ENCODE results near the gene LTBP1. TPM values are rescaled to one million over a fixed set of nuclear protein-coding genes. Genes with fewer than 3 reads are reported as not detected.

The LTBP1 gene
- total and polyA plus RNA-seq, 2 experiments from 2014 or later, result 35.6 to 68.9 TPM

- Histone ChIP-seq H3K4me2 (no peak overlapping the region), H3K36me3 (replicated peaks; ENCODE audit: insufficient read depth, low read depth) (no peaks in the 10 kb centered on the region)
Observed at GRCh38 chr2:33219114-33219513, 272.4 kb downstream of the LTBP1 start.

GRCh38 chr2:33219850-33220275, 273.1 kb downstream of the LTBP1 start:
- H3K27me3 ChIP-seq, result no peaks in the 10 kb centered on the region
- H3K4me3 ChIP-seq, result no peak overlapping the region
- no peak overlapping the region for H2AFZ ChIP-seq
- no peaks in the 10 kb centered on the region for H3K4me1 ChIP-seq (ENCODE audit: insufficient read depth)
- H3K4me2 ChIP-seq, result no peak overlapping the region
- DNase-seq (ENCODE audit: low spot score), result no peak
- no peak for TF ChIP-seq EZH2 (IDR thresholded peaks at IDR 0.05; ENCODE audit: borderline replicate concordance)
- TF ChIP-seq, protein P1, sequence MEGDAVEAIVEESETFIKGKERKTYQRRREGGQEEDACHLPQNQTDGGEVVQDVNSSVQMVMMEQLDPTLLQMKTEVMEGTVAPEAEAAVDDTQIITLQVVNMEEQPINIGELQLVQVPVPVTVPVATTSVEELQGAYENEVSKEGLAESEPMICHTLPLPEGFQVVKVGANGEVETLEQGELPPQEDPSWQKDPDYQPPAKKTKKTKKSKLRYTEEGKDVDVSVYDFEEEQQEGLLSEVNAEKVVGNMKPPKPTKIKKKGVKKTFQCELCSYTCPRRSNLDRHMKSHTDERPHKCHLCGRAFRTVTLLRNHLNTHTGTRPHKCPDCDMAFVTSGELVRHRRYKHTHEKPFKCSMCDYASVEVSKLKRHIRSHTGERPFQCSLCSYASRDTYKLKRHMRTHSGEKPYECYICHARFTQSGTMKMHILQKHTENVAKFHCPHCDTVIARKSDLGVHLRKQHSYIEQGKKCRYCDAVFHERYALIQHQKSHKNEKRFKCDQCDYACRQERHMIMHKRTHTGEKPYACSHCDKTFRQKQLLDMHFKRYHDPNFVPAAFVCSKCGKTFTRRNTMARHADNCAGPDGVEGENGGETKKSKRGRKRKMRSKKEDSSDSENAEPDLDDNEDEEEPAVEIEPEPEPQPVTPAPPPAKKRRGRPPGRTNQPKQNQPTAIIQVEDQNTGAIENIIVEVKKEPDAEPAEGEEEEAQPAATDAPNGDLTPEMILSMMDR (IDR thresholded peaks at IDR 0.05; ENCODE audit: poor library complexity), result no peak
- no peak for TF ChIP-seq EZH2phosphoT487 (IDR thresholded peaks at IDR 0.05; ENCODE audit: low read depth, severe bottlenecking, unreplicated experiment)
- H3K27ac ChIP-seq, result no peak overlapping the region
- no peaks in the 10 kb centered on the region for H4K20me1 ChIP-seq (ENCODE audit: insufficient read depth, poor library complexity, severe bottlenecking)
- H3K79me2 ChIP-seq, result no peaks in the 10 kb centered on the region
- no peaks in the 10 kb centered on the region for H3K9me3 ChIP-seq (ENCODE audit: low read depth)
- no peaks in the 10 kb centered on the region for H3K9me2 ChIP-seq (replicated peaks; ENCODE audit: insufficient read depth)
- 16% methylated on average over 2 of the region's 2 CpGs for WGBS (ENCODE audit: low lambda C conversion rate, missing lambda C conversion rate)
- no peaks in the 10 kb centered on the region for H3K36me3 ChIP-seq (replicated peaks; ENCODE audit: insufficient read depth, low read depth)

More at GRCh38 chr2:33219114-33219513, 272.4 kb downstream of the LTBP1 start:
- 91% methylated on average over 4 of the region's 4 CpGs for WGBS (ENCODE audit: low lambda C conversion rate, missing lambda C conversion rate)
- no peaks in the 10 kb centered on the region for H3K4me1 ChIP-seq (ENCODE audit: insufficient read depth)
- no peak overlapping the region for H3K4me3 ChIP-seq
- H3K27ac ChIP-seq, result no peak overlapping the region
- no peaks in the 10 kb centered on the region for H3K79me2 ChIP-seq
- no peak for DNase-seq (ENCODE audit: low spot score)
- no peaks in the 10 kb centered on the region for H3K9me2 ChIP-seq (replicated peaks; ENCODE audit: insufficient read depth)
- H3K27me3 ChIP-seq, result no peaks in the 10 kb centered on the region
- H3K9me3 ChIP-seq (ENCODE audit: low read depth), result no peaks in the 10 kb centered on the region
- H4K20me1 ChIP-seq (ENCODE audit: insufficient read depth, poor library complexity, severe bottlenecking), result no peaks in the 10 kb centered on the region
- TF ChIP-seq, protein P1 (IDR thresholded peaks at IDR 0.05; ENCODE audit: poor library complexity), result no peak
- TF ChIP-seq EZH2phosphoT487 (IDR thresholded peaks at IDR 0.05; ENCODE audit: low read depth, severe bottlenecking, unreplicated experiment) (no peak), EZH2 (IDR thresholded peaks at IDR 0.05; ENCODE audit: borderline replicate concordance) (no peak)
- no peak overlapping the region for H2AFZ ChIP-seq

DNA sequence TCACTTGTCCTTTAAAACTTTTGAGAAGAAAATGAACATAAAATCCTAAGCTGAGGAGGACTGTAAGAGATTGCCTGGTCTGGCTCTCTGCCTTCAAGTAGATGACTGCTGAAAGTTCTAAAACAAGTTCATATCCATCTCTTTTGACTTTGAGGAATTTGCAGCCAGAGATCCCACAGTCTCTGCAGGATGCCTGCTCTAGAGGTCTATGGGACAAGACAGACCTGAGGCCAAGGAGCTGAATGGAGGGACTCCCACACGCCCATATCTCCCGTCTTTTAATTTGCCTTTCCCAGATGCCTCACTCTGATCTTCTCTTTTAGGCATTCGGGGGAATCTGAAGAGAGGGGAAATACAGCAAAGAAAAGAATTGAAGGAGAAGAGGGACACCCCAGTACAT, 273.8 kb downstream of the LTBP1 start:
- Histone ChIP-seq H3K27me3 (no peaks in the 10 kb centered on the region), H4K20me1 (ENCODE audit: insufficient read depth, poor library complexity, severe bottlenecking) (no peaks in the 10 kb centered on the region), H3K4me2 (no peak overlapping the region), H3K9me2 (replicated peaks; ENCODE audit: insufficient read depth) (no peaks in the 10 kb centered on the region), H2AFZ (no peak overlapping the region), H3K79me2 (no peaks in the 10 kb centered on the region), H3K27ac (no peak overlapping the region), H3K4me1 (ENCODE audit: insufficient read depth) (no peaks in the 10 kb centered on the region), H3K4me3 (no peak overlapping the region), H3K9me3 (ENCODE audit: low read depth) (no peaks in the 10 kb centered on the region), H3K36me3 (replicated peaks; ENCODE audit: insufficient read depth, low read depth) (no peaks in the 10 kb centered on the region)
- no peak for DNase-seq (ENCODE audit: low spot score)
- WGBS (ENCODE audit: low lambda C conversion rate, missing lambda C conversion rate), result 81% methylated on average over 3 of the region's 3 CpGs
- TF ChIP-seq, protein P1 (IDR thresholded peaks at IDR 0.05; ENCODE audit: poor library complexity), result no peak
- TF ChIP-seq EZH2 (IDR thresholded peaks at IDR 0.05; ENCODE audit: borderline replicate concordance), result no peak
- TF ChIP-seq EZH2phosphoT487 (IDR thresholded peaks at IDR 0.05; ENCODE audit: low read depth, severe bottlenecking, unreplicated experiment), result no peak

Measured in hepatocyte (in vitro differentiated cells).